ENCODE measurements around the gene METTL15. TPM values are rescaled to one million over a fixed set of nuclear protein-coding genes. Genes with fewer than 3 reads are reported as not detected.
A peak's percentile ranks its signal among the peaks of the same experiment; 100 is the strongest.
"Not testable (repeated sequence)": the region's sequence is repeated elsewhere in the genome, so short reads cannot be mapped to it uniquely, and the experiment has no call there.

Gene METTL15
- total RNA-seq: 10 to 100 TPM; 14.1 to 15.3 TPM
- 7.9 TPM for polyA plus RNA-seq

GRCh38 chr11:28107750-28108618 lies at the start of gene METTL15, which contains the start of gene KIF18A:
Gene METTL15 (plus strand): TSS chr11:28108388. CDS start chr11:28113335, 4,947 bp downstream.
Gene KIF18A (minus strand): TSS chr11:28108156. CDS start chr11:28097947, 10,209 bp downstream.
- peak within 1 kb of the TSS; percentile 87 to 99 (median 93) for H3K4me3 Mint-ChIP-seq
- peaks cover 64 to 88% (median 76%) of the 10 kb centered on the region in 3 donors for H3K4me1 Mint-ChIP-seq
- H3K27ac Mint-ChIP-seq: peak within 1 kb of the TSS; percentile 94 to 100 (median 100)
- Histone ChIP-seq H3K27ac (ENCODE audit: low read depth, low read length) (peak within 1 kb of the TSS; percentile 95), H3K36me3 (ENCODE audit: insufficient read depth, low read length) (no peaks in the 10 kb centered on the region), H3K9me3 (ENCODE audit: low read length) (no peaks in the 10 kb centered on the region), H3K4me3 (ENCODE audit: low read length) (peak within 1 kb of the TSS; percentile 77), H3K4me1 (ENCODE audit: insufficient read depth, low read length) (peaks cover 32% of the 10 kb centered on the region), H3K27me3 (ENCODE audit: insufficient read depth, low read length, poor library complexity, severe bottlenecking) (no peaks in the 10 kb centered on the region)
- H3K36me3 Mint-ChIP-seq: peaks cover 0 to 21% (median 0%) of the 10 kb centered on the region in 3 donors
- DNase-seq: peak; percentile 97 to 99 (median 97)
- peaks cover 0 to 1% of the 10 kb centered on the region in 2 donors for H3K27me3 Mint-ChIP-seq
- H3K9me3 Mint-ChIP-seq: no peaks in the 10 kb centered on the region
- POLR2A ChIA-PET: interaction anchor here (1.9 kb wide), 1 partner anchor 11 kb away, joined by 6 read pairs; no protein-coding TSS in a partner anchor
- CTCF ChIA-PET: interaction anchor here (1.6 kb wide), 1 partner anchor 9 kb away, joined by 3 read pairs; no protein-coding TSS in a partner anchor

- no peaks in the 10 kb centered on the region for H3K27me3 Mint-ChIP-seq
- no peak overlapping the region for H3K27ac ChIP-seq (ENCODE audit: low read depth, low read length)
- no peak overlapping the region for H3K4me3 ChIP-seq (ENCODE audit: low read length)
- no peak overlapping the region for H3K4me3 Mint-ChIP-seq
- DNase-seq: no peak
- H3K27me3 ChIP-seq (ENCODE audit: insufficient read depth, low read length, poor library complexity, severe bottlenecking): no peaks in the 10 kb centered on the region
- H3K4me1 Mint-ChIP-seq: peaks cover 0 to 11% (median 0%) of the 10 kb centered on the region in 3 donors
- H3K36me3 Mint-ChIP-seq: no peaks in the 10 kb centered on the region
- ChIA-PET POLR2A (no interaction called here), CTCF (no interaction called here)
- no peaks in the 10 kb centered on the region for H3K36me3 ChIP-seq (ENCODE audit: insufficient read depth, low read length)
- H3K4me1 ChIP-seq (ENCODE audit: insufficient read depth, low read length): no peaks in the 10 kb centered on the region
- no peak overlapping the region for H3K27ac Mint-ChIP-seq
- H3K9me3 ChIP-seq (ENCODE audit: low read length): no peaks in the 10 kb centered on the region
- H3K9me3 Mint-ChIP-seq: no peaks in the 10 kb centered on the region
Measured at GRCh38 chr11:28071305-28071704, 36.9 kb upstream of the METTL15 start.

- H3K4me3 Mint-ChIP-seq: no peak overlapping the region
- ChIA-PET POLR2A (interaction anchor here (0.7 kb wide), 1 partner anchor 647 kb away, joined by 4 read pairs; no protein-coding TSS in a partner anchor), CTCF (no interaction called here)
- H3K4me1 Mint-ChIP-seq: peaks cover 0 to 11% (median 0%) of the 10 kb centered on the region in 3 donors
- Histone ChIP-seq H3K27ac (ENCODE audit: low read depth, low read length) (no peak overlapping the region), H3K27me3 (ENCODE audit: insufficient read depth, low read length, poor library complexity, severe bottlenecking) (no peaks in the 10 kb centered on the region), H3K36me3 (ENCODE audit: insufficient read depth, low read length) (no peaks in the 10 kb centered on the region), H3K9me3 (ENCODE audit: low read length) (no peaks in the 10 kb centered on the region), H3K4me1 (ENCODE audit: insufficient read depth, low read length) (no peaks in the 10 kb centered on the region), H3K4me3 (ENCODE audit: low read length) (no peak overlapping the region)
- H3K36me3 Mint-ChIP-seq: no peaks in the 10 kb centered on the region
- DNase-seq: no peak
- H3K27me3 Mint-ChIP-seq: no peaks in the 10 kb centered on the region
- H3K9me3 Mint-ChIP-seq: no peaks in the 10 kb centered on the region
- peak overlapping the region in 1 of 8 donors; percentile 6 for H3K27ac Mint-ChIP-seq
Measured at GRCh38 chr11:28072321-28072720, 35.9 kb upstream of the METTL15 start.

GRCh38 chr11:28077521-28077920 lies 30.7 kb upstream of the METTL15 start:
- no peaks in the 10 kb centered on the region for H3K27me3 Mint-ChIP-seq
- H3K4me1 Mint-ChIP-seq: peaks cover 0 to 14% (median 0%) of the 10 kb centered on the region in 3 donors
- no peak overlapping the region for H3K27ac ChIP-seq (ENCODE audit: low read depth, low read length)
- ChIA-PET CTCF (no interaction called here), POLR2A (no interaction called here)
- H3K4me3 ChIP-seq (ENCODE audit: low read length): no peak overlapping the region
- H3K36me3 ChIP-seq (ENCODE audit: insufficient read depth, low read length): no peaks in the 10 kb centered on the region
- DNase-seq: no peak
- no peak overlapping the region for H3K27ac Mint-ChIP-seq
- H3K4me3 Mint-ChIP-seq: no peak overlapping the region
- H3K27me3 ChIP-seq (ENCODE audit: insufficient read depth, low read length, poor library complexity, severe bottlenecking): no peaks in the 10 kb centered on the region
- no peaks in the 10 kb centered on the region for H3K9me3 ChIP-seq (ENCODE audit: low read length)
- H3K4me1 ChIP-seq (ENCODE audit: insufficient read depth, low read length): no peaks in the 10 kb centered on the region
- H3K9me3 Mint-ChIP-seq: no peaks in the 10 kb centered on the region
- H3K36me3 Mint-ChIP-seq: no peaks in the 10 kb centered on the region

GRCh38 chr11:28083118-28083517 lies 25.1 kb upstream of the METTL15 start:
- Mint-ChIP-seq H3K27me3 (no peaks in the 10 kb centered on the region), H3K27ac (no peak overlapping the region), H3K4me3 (no peak overlapping the region), H3K36me3 (peaks cover 0 to 2% (median 0%) of the 10 kb centered on the region in 3 donors), H3K4me1 (peaks cover 0 to 3% (median 0%) of the 10 kb centered on the region in 3 donors), H3K9me3 (no peaks in the 10 kb centered on the region)
- Histone ChIP-seq H3K4me1 (ENCODE audit: insufficient read depth, low read length) (no peaks in the 10 kb centered on the region), H3K36me3 (ENCODE audit: insufficient read depth, low read length) (no peaks in the 10 kb centered on the region), H3K27ac (ENCODE audit: low read depth, low read length) (no peak overlapping the region), H3K27me3 (ENCODE audit: insufficient read depth, low read length, poor library complexity, severe bottlenecking) (no peaks in the 10 kb centered on the region), H3K9me3 (ENCODE audit: low read length) (no peaks in the 10 kb centered on the region), H3K4me3 (ENCODE audit: low read length) (no peak overlapping the region)
- DNase-seq: no peak
- ChIA-PET POLR2A (no interaction called here), CTCF (no interaction called here)

GRCh38 chr11:28086569-28086968 lies 21.6 kb upstream of the METTL15 start:
- Histone ChIP-seq H3K9me3 (ENCODE audit: low read length) (no peaks in the 10 kb centered on the region), H3K27ac (ENCODE audit: low read depth, low read length) (no peak overlapping the region), H3K4me1 (ENCODE audit: insufficient read depth, low read length) (no peaks in the 10 kb centered on the region), H3K36me3 (ENCODE audit: insufficient read depth, low read length) (no peaks in the 10 kb centered on the region), H3K27me3 (ENCODE audit: insufficient read depth, low read length, poor library complexity, severe bottlenecking) (no peaks in the 10 kb centered on the region), H3K4me3 (ENCODE audit: low read length) (no peak overlapping the region)
- ChIA-PET CTCF (no interaction called here), POLR2A (no interaction called here)
- no peak for DNase-seq
- peaks cover 0 to 2% (median 0%) of the 10 kb centered on the region in 3 donors for H3K36me3 Mint-ChIP-seq
- H3K4me1 Mint-ChIP-seq: no peaks in the 10 kb centered on the region
- no peak overlapping the region for H3K27ac Mint-ChIP-seq
- no peaks in the 10 kb centered on the region for H3K9me3 Mint-ChIP-seq
- H3K27me3 Mint-ChIP-seq: no peaks in the 10 kb centered on the region
- H3K4me3 Mint-ChIP-seq: no peak overlapping the region

GRCh38 chr11:28087192-28087591 lies 21.0 kb upstream of the METTL15 start:
- H3K27ac ChIP-seq (ENCODE audit: low read depth, low read length); DNase-seq; H3K4me1 ChIP-seq (ENCODE audit: insufficient read depth, low read length); H3K9me3 ChIP-seq (ENCODE audit: low read length); H3K27me3 ChIP-seq (ENCODE audit: insufficient read depth, low read length, poor library complexity, severe bottlenecking); H3K9me3 Mint-ChIP-seq; H3K27me3 Mint-ChIP-seq; H3K36me3 Mint-ChIP-seq; H3K4me3 Mint-ChIP-seq; POLR2A ChIA-PET; H3K4me1 Mint-ChIP-seq; CTCF ChIA-PET; H3K36me3 ChIP-seq (ENCODE audit: insufficient read depth, low read length); H3K4me3 ChIP-seq (ENCODE audit: low read length): not testable (repeated sequence)
- peak overlapping the region in 1 of 8 donors; percentile 17 for H3K27ac Mint-ChIP-seq

- H3K4me1 ChIP-seq (ENCODE audit: insufficient read depth, low read length); H3K27me3 ChIP-seq (ENCODE audit: insufficient read depth, low read length, poor library complexity, severe bottlenecking); H3K9me3 Mint-ChIP-seq; H3K27ac Mint-ChIP-seq; H3K27ac ChIP-seq (ENCODE audit: low read depth, low read length); H3K4me1 Mint-ChIP-seq; POLR2A ChIA-PET; CTCF ChIA-PET; DNase-seq; H3K4me3 Mint-ChIP-seq; H3K4me3 ChIP-seq (ENCODE audit: low read length); H3K36me3 Mint-ChIP-seq; H3K36me3 ChIP-seq (ENCODE audit: insufficient read depth, low read length); H3K27me3 Mint-ChIP-seq; H3K9me3 ChIP-seq (ENCODE audit: low read length): not testable (repeated sequence)
Measured at GRCh38 chr11:28087693-28088092, 20.5 kb upstream of the METTL15 start.

All from CD8-positive, alpha-beta memory T cell (primary cell).